Trophoblast cell (in vitro differentiated cells and primary cell): Measurements from ENCODE around the gene KCNAB3.
"Not testable (repeated sequence)": the region's sequence is repeated elsewhere in the genome, so short reads cannot be mapped to it uniquely, and the experiment has no call there.

Source experiments
- DNase-seq, 2 donors: peaks; one replicate each; pipeline ENCODE4 v3.0.0-alpha.2; 2016
- H2AFZ ChIP-seq: 2 replicates; pipeline ENCODE4 v1.6.1; 2013; ENCODE audit warnings: low read length, moderate library complexity, mild to moderate bottlenecking; ENCODE audit not compliant: insufficient read depth, poor library complexity
- H2AK5ac ChIP-seq: 2 replicates; pipeline ENCODE4 v1.6.1; 2013; ENCODE audit warnings: mild to moderate bottlenecking, low read length
- H2BK120ac ChIP-seq: 2 replicates; pipeline ENCODE4 v1.6.1; 2013; ENCODE audit warnings: low read length, mild to moderate bottlenecking, moderate library complexity; ENCODE audit not compliant: insufficient read depth, poor library complexity
- H2BK12ac ChIP-seq: 2 replicates; pipeline ENCODE4 v1.6.1; 2013; ENCODE audit warnings: mild to moderate bottlenecking, low read length, moderate library complexity
- H2BK5ac ChIP-seq: 2 replicates; pipeline ENCODE4 v1.6.1; 2013; ENCODE audit warnings: low read length, low read depth, moderate library complexity, mild to moderate bottlenecking; ENCODE audit not compliant: poor library complexity
- H3K14ac ChIP-seq: 2 replicates; pipeline ENCODE4 v1.6.1; 2013; ENCODE audit warnings: mild to moderate bottlenecking, low read length
- H3K18ac ChIP-seq: 2 replicates; pipeline ENCODE4 v1.6.1; 2013; ENCODE audit warnings: mild to moderate bottlenecking, low read length
- H3K23ac ChIP-seq: 2 replicates; pipeline ENCODE4 v1.6.1; 2013; ENCODE audit warnings: low read length
- H3K27ac ChIP-seq: 2 replicates; pipeline ENCODE4 v1.5.1; 2013; ENCODE audit warnings: low read depth, mild to moderate bottlenecking, inconsistent platforms, low read length, moderate library complexity
- H3K27me3 ChIP-seq: 2 replicates; pipeline ENCODE4 v1.6.1; 2013; ENCODE audit warnings: inconsistent platforms, mild to moderate bottlenecking, low read length, moderate library complexity; ENCODE audit not compliant: insufficient read depth
- H3K36me3 ChIP-seq, 2 experiments: 1 replicate in 1 of 2; 2 replicates in 1 of 2; pipeline ENCODE4 v1.6.1; 2013; ENCODE audit warnings: low read length in 2 of 2, mild to moderate bottlenecking in 2 of 2, moderate library complexity in 1 of 2; ENCODE audit not compliant: insufficient read depth in 2 of 2, control insufficient read depth in 1 of 2
- H3K4ac ChIP-seq: 2 replicates; pipeline ENCODE4 v1.6.1; 2013; ENCODE audit warnings: low read depth, mild to moderate bottlenecking, low read length, moderate library complexity
- H3K4me1 ChIP-seq, 2 experiments: 1 replicate in 1 of 2; 2 replicates in 1 of 2; pipeline ENCODE4 v1.6.1; 2013; ENCODE audit warnings: low read length in 2 of 2, mild to moderate bottlenecking in 2 of 2, moderate library complexity in 1 of 2; ENCODE audit not compliant: insufficient read depth in 2 of 2, control insufficient read depth in 1 of 2
- H3K4me2 ChIP-seq: 2 replicates; pipeline ENCODE4 v1.6.1; 2013; ENCODE audit warnings: inconsistent platforms, mild to moderate bottlenecking, low read length, moderate library complexity
- H3K4me3 ChIP-seq: 2 replicates; pipeline ENCODE4 v1.5.1; 2013; ENCODE audit warnings: mild to moderate bottlenecking, low read depth, low read length, inconsistent platforms
- H3K79me1 ChIP-seq: one replicate; pipeline ENCODE4 v1.6.1; 2013; ENCODE audit warnings: low read length
- H3K79me2 ChIP-seq: 2 replicates; pipeline ENCODE4 v1.6.1; 2013; ENCODE audit warnings: low read length, mild to moderate bottlenecking; ENCODE audit not compliant: control insufficient read depth, insufficient read depth, poor library complexity
- H3K9ac ChIP-seq: 2 replicates; pipeline ENCODE4 v1.6.1; 2013; ENCODE audit warnings: mild to moderate bottlenecking, low read length
- H3K9me3 ChIP-seq: 2 replicates; pipeline ENCODE4 v1.6.1; 2013; ENCODE audit warnings: low read depth, mild to moderate bottlenecking, control low read depth, inconsistent platforms, low read length; ENCODE audit not compliant: insufficient read depth
- H4K12ac ChIP-seq: 2 replicates; pipeline ENCODE4 v1.6.1; 2013; ENCODE audit warnings: low read depth, mild to moderate bottlenecking, low read length, moderate library complexity
- H4K8ac ChIP-seq: 2 replicates; pipeline ENCODE4 v1.6.1; 2013; ENCODE audit warnings: low read depth, mild to moderate bottlenecking, low read length, moderate library complexity
- H4K91ac ChIP-seq: one replicate; pipeline ENCODE4 v1.6.1; 2013; ENCODE audit warnings: low read depth, mild to moderate bottlenecking, low read length, moderate library complexity
- WGBS: extraction: QIAGEN DNeasy Blood & Tissue Kit; methylation state at CpG from one replicate; pipeline ENCODE4 v1.1.7; 2013; ENCODE audit warnings: missing lambda C conversion rate; ENCODE audit not compliant: insufficient read length, insufficient coverage; ENCODE audit errors: extremely low coverage; 5-methylcytosine and 5-hydroxymethylcytosine counted together

Gene KCNAB3

DNA sequence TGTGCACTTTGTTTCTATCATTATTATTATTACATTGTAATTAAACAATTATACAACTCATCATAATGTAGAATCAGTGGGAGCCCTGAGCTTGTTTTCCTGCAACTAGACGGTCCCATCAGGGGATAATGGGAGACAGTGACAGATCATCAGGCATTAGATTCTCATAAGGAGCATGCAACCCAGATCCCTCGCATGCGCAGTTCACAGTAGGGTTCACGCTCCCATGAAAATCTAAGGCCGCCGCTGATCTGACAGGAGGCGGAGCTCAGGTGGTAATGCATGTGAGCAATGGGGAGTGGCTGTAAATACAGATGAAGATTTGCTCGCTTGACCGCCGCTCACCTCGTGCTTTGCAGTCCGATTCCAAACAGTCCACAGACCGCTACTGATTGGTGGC lies 23.6 kb upstream of the KCNAB3 start:
- H3K36me3 ChIP-seq: not testable (repeated sequence)
- WGBS: no CpG with 5 or more reads among the region's 13 CpGs

DNA sequence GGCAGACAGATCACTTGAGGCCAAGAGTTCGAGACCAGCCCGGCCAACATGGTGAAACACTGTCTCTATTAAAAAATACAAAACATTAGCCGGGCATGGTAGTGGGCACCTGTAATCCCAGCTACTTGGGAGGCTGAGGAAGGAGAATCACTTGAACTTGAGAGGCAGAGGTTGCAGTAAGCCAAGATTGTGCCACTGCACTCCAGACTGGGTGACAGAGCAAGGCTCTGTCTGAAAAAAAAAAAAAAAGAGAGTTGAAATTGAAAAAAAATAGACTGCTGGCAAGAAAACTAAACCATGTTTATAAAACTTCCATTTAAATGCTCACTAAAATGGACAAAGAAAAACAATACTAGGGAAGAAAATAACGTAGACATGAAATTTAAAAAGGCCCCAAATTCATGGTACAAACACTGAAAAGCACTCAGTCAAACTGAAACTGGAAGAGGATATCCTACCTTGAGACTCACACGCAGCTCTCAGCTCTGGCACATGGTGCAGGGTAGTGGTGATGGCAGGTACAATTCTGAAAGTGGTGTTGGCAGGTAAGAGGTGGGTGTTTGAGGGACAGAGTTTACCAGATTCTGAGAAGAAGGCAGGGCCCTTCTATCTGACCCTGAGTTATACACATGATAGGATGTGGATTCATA lies 21.6 kb upstream of the KCNAB3 start:
- no peak overlapping the region for H2BK120ac ChIP-seq
- no peak overlapping the region for H2AFZ ChIP-seq
- peaks cover 20 to 23% of the 10 kb centered on the region in 2 experiments for H3K36me3 ChIP-seq
- H3K27me3 ChIP-seq: no peaks in the 10 kb centered on the region
- no peak overlapping the region for H4K8ac ChIP-seq
- no peaks in the 10 kb centered on the region for H3K79me1 ChIP-seq
- no peak overlapping the region for H3K27ac ChIP-seq
- no CpG with 5 or more reads among the region's 5 CpGs for WGBS
- no peak overlapping the region for H2AK5ac ChIP-seq
- H3K4me1 ChIP-seq: no peaks in the 10 kb centered on the region
- H3K9me3 ChIP-seq: no peaks in the 10 kb centered on the region
- H2BK5ac ChIP-seq: no peak overlapping the region
- no peak overlapping the region for H3K4ac ChIP-seq
- H4K12ac ChIP-seq: no peak overlapping the region
- no peak overlapping the region for H3K4me2 ChIP-seq
- H4K91ac ChIP-seq: no peak overlapping the region
- no peak overlapping the region for H3K4me3 ChIP-seq
- no peak overlapping the region for H3K18ac ChIP-seq
- H3K23ac ChIP-seq: no peak overlapping the region
- no peaks in the 10 kb centered on the region for H3K79me2 ChIP-seq
- no peak overlapping the region for H2BK12ac ChIP-seq
- H3K14ac ChIP-seq: no peak overlapping the region
- DNase-seq: no peak
- H3K9ac ChIP-seq: no peak overlapping the region

More for the DNA sequence above, 23.6 kb upstream of the KCNAB3 start:
- H3K27ac ChIP-seq, H3K14ac ChIP-seq, H2BK120ac ChIP-seq, H2BK12ac ChIP-seq, H3K18ac ChIP-seq, H4K91ac ChIP-seq, H2AK5ac ChIP-seq, H4K12ac ChIP-seq, H4K8ac ChIP-seq, H3K79me1 ChIP-seq, H2BK5ac ChIP-seq, H3K23ac ChIP-seq, H3K4me3 ChIP-seq, H3K4ac ChIP-seq, H3K4me1 ChIP-seq, H2AFZ ChIP-seq, H3K9me3 ChIP-seq, H3K9ac ChIP-seq, H3K79me2 ChIP-seq, DNase-seq, H3K27me3 ChIP-seq, H3K4me2 ChIP-seq: not testable (repeated sequence)

DNA sequence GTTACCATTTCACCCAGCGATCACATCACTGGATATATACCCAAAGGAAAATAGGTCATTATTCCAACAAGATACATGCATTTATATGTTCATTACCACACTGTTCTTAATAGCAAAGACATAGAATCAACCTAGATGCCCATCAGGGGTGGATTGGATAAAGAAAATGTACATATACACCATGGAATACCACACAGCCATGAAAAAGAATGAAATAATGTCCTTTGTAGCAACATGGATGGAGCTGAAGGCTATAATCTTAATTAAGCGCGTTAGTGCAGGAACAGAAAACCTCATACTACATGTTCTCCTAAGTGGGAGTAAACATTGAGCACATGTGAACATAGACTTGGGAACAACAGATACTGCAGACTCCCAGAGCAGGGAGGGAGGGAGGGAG lies 20.9 kb upstream of the KCNAB3 start:
- Histone ChIP-seq H2BK5ac (no peak overlapping the region), H3K4me3 (no peak overlapping the region), H3K27me3 (no peaks in the 10 kb centered on the region), H3K23ac (no peak overlapping the region), H3K79me2 (no peaks in the 10 kb centered on the region), H3K18ac (no peak overlapping the region), H3K4ac (no peak overlapping the region), H3K4me1 (no peaks in the 10 kb centered on the region), H4K12ac (no peak overlapping the region), H3K9ac (no peak overlapping the region), H2AK5ac (no peak overlapping the region), H3K36me3 (peaks cover 26 to 30% of the 10 kb centered on the region in 2 experiments), H3K14ac (no peak overlapping the region), H3K9me3 (no peaks in the 10 kb centered on the region), H2AFZ (no peak overlapping the region), H3K79me1 (no peaks in the 10 kb centered on the region), H3K27ac (no peak overlapping the region), H4K8ac (no peak overlapping the region), H2BK12ac (no peak overlapping the region), H4K91ac (no peak overlapping the region), H2BK120ac (no peak overlapping the region), H3K4me2 (no peak overlapping the region)
- WGBS: no CpG with 5 or more reads among the region's 3 CpGs
- no peak for DNase-seq

DNA sequence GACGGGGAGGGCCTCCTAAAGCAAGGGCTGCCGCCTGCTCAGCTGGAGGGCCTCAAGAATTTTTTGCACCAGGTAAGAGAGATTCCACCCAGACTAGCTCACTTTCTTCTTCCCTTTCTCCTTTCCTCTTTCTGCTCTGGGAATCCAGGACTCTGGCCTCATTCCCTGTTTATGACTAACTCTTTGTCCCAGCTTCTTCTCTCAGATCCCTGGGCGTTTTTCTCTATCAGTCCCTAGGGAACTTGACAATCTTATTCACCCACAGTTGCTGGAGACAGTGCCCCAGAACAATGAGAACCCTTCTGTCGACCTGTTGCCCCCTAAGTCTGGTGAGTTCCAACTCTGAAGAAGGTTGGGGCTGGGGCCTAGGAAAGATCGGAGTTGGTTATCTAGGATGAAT lies 18.0 kb upstream of the KCNAB3 start:
- Histone ChIP-seq H4K12ac (no peak overlapping the region), H3K18ac (no peak overlapping the region), H3K36me3 (peaks cover 45 to 53% of the 10 kb centered on the region in 2 experiments), H2BK120ac (no peak overlapping the region), H3K4me3 (no peak overlapping the region), H3K23ac (no peak overlapping the region), H2AK5ac (no peak overlapping the region), H3K4me2 (no peak overlapping the region), H3K4me1 (no peaks in the 10 kb centered on the region), H3K9me3 (peaks cover 2% of the 10 kb centered on the region), H4K8ac (no peak overlapping the region), H2AFZ (no peak overlapping the region), H3K27me3 (no peaks in the 10 kb centered on the region), H2BK12ac (no peak overlapping the region), H3K27ac (no peak overlapping the region), H2BK5ac (no peak overlapping the region), H3K9ac (no peak overlapping the region), H3K4ac (no peak overlapping the region), H4K91ac (no peak overlapping the region), H3K79me1 (no peaks in the 10 kb centered on the region), H3K14ac (no peak overlapping the region), H3K79me2 (no peaks in the 10 kb centered on the region)
- DNase-seq: no peak
- WGBS: no CpG with 5 or more reads among the region's 5 CpGs
